ENCODE data around the gene NCAM2.

The NCAM2 gene

GRCh38 chr21:21286170-21286798, 288.1 kb downstream of the NCAM2 start (continued):
- TF ChIP-seq KLF16 (tag by site-specific recombination; IDR thresholded peaks at IDR 0.05) = no peak
- no peak for TF ChIP-seq GLI2 (tag by site-specific recombination; IDR thresholded peaks at IDR 0.05; ENCODE audit: borderline replicate concordance, low read depth)
- no peak for TF ChIP-seq ZNF138 (tag by site-specific recombination; IDR thresholded peaks at IDR 0.05; ENCODE audit: borderline replicate concordance)
- TF ChIP-seq ZNF248 (tag by site-specific recombination; IDR thresholded peaks at IDR 0.05) = no peak
- no peak for TF ChIP-seq ZNF654 (tag by site-specific recombination; IDR thresholded peaks at IDR 0.05; ENCODE audit: low read depth)
- TF ChIP-seq, protein P1, sequence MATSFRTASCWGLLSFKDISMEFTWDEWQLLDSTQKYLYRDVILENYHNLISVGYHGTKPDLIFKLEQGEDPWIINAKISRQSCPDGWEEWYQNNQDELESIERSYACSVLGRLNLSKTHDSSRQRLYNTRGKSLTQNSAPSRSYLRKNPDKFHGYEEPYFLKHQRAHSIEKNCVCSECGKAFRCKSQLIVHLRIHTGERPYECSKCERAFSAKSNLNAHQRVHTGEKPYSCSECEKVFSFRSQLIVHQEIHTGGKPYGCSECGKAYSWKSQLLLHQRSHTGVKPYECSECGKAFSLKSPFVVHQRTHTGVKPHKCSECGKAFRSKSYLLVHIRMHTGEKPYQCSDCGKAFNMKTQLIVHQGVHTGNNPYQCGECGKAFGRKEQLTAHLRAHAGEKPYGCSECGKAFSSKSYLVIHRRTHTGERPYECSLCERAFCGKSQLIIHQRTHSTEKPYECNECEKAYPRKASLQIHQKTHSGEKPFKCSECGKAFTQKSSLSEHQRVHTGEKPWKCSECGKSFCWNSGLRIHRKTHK (tag by site-specific recombination; IDR thresholded peaks at IDR 0.05) = no peak

DNA sequence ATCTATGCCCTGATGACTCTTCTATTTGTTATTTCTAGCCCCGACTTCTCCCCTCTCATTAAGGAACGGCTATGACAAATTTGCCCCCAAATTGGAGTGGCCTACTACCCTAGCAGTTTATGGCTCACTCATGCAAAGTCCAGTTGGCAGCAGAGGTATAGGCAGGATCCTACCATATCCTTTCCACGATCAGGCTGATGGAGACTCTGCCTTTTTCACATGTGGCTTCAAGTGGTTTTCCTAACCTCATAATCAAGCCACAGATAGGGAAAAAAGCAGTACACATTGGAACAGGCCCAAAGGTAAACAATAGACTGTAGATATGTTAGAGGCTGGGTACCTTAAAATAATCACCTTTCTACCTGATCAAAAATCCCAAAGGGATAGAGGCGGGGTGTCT, 292.5 kb downstream of the NCAM2 start:
- H3K27ac ChIP-seq (ENCODE audit: extremely low read depth, low read depth, low read length) = no peak overlapping the region
- TF ChIP-seq ZNF830 (tag by site-specific recombination; IDR thresholded peaks at IDR 0.05; ENCODE audit: low read depth) = no peak
- TF ChIP-seq ZNF785 (tag by site-specific recombination; IDR thresholded peaks at IDR 0.05) = no peak
- no peak for TF ChIP-seq ZNF416 (tag by site-specific recombination; IDR thresholded peaks at IDR 0.05)
- no peak for TF ChIP-seq ZNF776 (tag by site-specific recombination; IDR thresholded peaks at IDR 0.05; ENCODE audit: borderline replicate concordance)
- TF ChIP-seq YY2 (tag by site-specific recombination; IDR thresholded peaks at IDR 0.05) = no peak
- TF ChIP-seq, protein P2, sequence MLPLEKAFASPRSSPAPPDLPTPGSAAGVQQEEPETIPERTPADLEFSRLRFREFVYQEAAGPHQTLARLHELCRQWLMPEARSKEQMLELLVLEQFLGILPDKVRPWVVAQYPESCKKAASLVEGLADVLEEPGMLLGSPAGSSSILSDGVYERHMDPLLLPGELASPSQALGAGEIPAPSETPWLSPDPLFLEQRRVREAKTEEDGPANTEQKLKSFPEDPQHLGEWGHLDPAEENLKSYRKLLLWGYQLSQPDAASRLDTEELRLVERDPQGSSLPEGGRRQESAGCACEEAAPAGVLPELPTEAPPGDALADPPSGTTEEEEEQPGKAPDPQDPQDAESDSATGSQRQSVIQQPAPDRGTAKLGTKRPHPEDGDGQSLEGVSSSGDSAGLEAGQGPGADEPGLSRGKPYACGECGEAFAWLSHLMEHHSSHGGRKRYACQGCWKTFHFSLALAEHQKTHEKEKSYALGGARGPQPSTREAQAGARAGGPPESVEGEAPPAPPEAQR (tag by site-specific recombination; IDR thresholded peaks at IDR 0.05) = no peak
- TF ChIP-seq, protein P3, sequence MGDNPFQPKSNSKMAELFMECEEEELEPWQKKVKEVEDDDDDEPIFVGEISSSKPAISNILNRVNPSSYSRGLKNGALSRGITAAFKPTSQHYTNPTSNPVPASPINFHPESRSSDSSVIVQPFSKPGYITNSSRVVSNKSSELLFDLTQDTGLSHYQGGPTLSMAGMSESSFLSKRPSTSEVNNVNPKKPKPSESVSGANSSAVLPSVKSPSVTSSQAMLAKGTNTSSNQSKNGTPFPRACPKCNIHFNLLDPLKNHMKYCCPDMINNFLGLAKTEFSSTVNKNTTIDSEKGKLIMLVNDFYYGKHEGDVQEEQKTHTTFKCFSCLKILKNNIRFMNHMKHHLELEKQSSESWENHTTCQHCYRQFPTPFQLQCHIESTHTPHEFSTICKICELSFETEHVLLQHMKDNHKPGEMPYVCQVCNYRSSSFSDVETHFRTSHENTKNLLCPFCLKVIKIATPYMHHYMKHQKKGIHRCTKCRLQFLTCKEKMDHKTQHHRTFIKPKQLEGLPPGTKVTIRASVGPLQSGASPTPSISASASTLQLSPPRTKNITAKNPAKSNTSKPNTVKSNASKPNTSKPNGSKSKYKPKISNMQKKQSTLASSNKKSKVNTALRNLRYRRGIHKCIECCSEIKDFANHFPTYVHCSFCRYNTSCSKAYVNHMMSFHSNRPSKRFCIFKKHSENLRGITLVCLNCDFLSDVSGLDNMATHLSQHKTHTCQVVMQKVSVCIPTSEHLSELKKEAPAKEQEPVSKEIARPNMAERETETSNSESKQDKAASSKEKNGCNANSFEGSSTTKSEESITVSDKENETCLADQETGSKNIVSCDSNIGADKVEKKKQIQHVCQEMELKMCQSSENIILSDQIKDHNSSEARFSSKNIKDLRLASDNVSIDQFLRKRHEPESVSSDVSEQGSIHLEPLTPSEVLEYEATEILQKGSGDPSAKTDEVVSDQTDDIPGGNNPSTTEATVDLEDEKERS (tag by site-specific recombination; IDR thresholded peaks at IDR 0.05) = no peak
- no peak for TF ChIP-seq GLIS1 (tag by site-specific recombination; IDR thresholded peaks at IDR 0.05)
- TF ChIP-seq, protein P4, sequence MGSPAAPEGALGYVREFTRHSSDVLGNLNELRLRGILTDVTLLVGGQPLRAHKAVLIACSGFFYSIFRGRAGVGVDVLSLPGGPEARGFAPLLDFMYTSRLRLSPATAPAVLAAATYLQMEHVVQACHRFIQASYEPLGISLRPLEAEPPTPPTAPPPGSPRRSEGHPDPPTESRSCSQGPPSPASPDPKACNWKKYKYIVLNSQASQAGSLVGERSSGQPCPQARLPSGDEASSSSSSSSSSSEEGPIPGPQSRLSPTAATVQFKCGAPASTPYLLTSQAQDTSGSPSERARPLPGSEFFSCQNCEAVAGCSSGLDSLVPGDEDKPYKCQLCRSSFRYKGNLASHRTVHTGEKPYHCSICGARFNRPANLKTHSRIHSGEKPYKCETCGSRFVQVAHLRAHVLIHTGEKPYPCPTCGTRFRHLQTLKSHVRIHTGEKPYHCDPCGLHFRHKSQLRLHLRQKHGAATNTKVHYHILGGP (tag by site-specific recombination; IDR thresholded peaks at IDR 0.05) = no peak
- no peak for TF ChIP-seq GLI4 (tag by site-specific recombination; IDR thresholded peaks at IDR 0.05)
- no peak for TF ChIP-seq RBAK (tag by site-specific recombination; IDR thresholded peaks at IDR 0.05)
- TF ChIP-seq ZBTB21 (tag by site-specific recombination; IDR thresholded peaks at IDR 0.05) = no peak
- no peak for TF ChIP-seq ZNF10 (tag by site-specific recombination; IDR thresholded peaks at IDR 0.05)
- TF ChIP-seq SETDB1 (IDR thresholded peaks at IDR 0.05; ENCODE audit: insufficient read length, low read length) = no peak
- TF ChIP-seq SP2 (tag by site-specific recombination; IDR thresholded peaks at IDR 0.05) = no peak
- no peak for TF ChIP-seq ZBTB20 (tag by site-specific recombination; IDR thresholded peaks at IDR 0.05)
- no peak for TF ChIP-seq IKZF3 (tag by site-specific recombination; IDR thresholded peaks at IDR 0.05)
- no peak for TF ChIP-seq ZBTB8A (tag by site-specific recombination; IDR thresholded peaks at IDR 0.05)
- H3K9me3 ChIP-seq (ENCODE audit: control insufficient read depth, insufficient read depth, low read depth, low read length) = no peaks in the 10 kb centered on the region
- POLR2A ChIA-PET = no interaction called here
- H3K4me1 ChIP-seq (ENCODE audit: control insufficient read depth, insufficient read depth, low read length) = no peaks in the 10 kb centered on the region
- H3K36me3 ChIP-seq (ENCODE audit: control insufficient read depth in 2 of 2, insufficient read depth in 1 of 2, low read length in 2 of 2) = no peaks in the 10 kb centered on the region
- CTCF ChIA-PET = no interaction called here
- H3K4me3 ChIP-seq (ENCODE audit: low read depth, low read length) = no peak overlapping the region
